H9 (cell line): ENCODE results near the gene MAP3K9. TPM values are rescaled to one million over a fixed set of nuclear protein-coding genes. Genes with fewer than 3 reads are reported as not detected.

ENCODE experiments used
- DNase-seq: peaks from one replicate; pipeline ENCODE4 v3.0.0-alpha.2; 2017
- H2AFZ ChIP-seq: one replicate; pipeline ENCODE4 v1.6.1; 2013; ENCODE audit warnings: mild to moderate bottlenecking, low read length, control low read depth, moderate library complexity
- H2AK5ac ChIP-seq: 2 replicates; pipeline ENCODE4 v1.6.1; 2013; ENCODE audit warnings: low read length, control low read depth, mixed read lengths; ENCODE audit not compliant: insufficient read length
- H2BK120ac ChIP-seq: one replicate; pipeline ENCODE4 v1.6.1; 2013; ENCODE audit warnings: low read depth, mild to moderate bottlenecking, low read length, control low read depth, inconsistent platforms; ENCODE audit not compliant: poor library complexity, severe bottlenecking
- H2BK12ac ChIP-seq: 2 replicates; pipeline ENCODE4 v1.6.1; 2013; ENCODE audit warnings: low read length, control low read depth, mixed read lengths, low read depth; ENCODE audit not compliant: insufficient read length
- H2BK15ac ChIP-seq: 2 replicates; pipeline ENCODE4 v1.6.1; 2013; ENCODE audit warnings: low read depth, low read length, control low read depth
- H2BK20ac ChIP-seq: one replicate; pipeline ENCODE4 v1.6.1; 2013; ENCODE audit warnings: low read depth, mild to moderate bottlenecking, low read length, control low read depth, inconsistent platforms; ENCODE audit not compliant: poor library complexity, severe bottlenecking
- H2BK5ac ChIP-seq: 2 replicates; pipeline ENCODE4 v1.6.1; 2013; ENCODE audit warnings: low read length, control low read depth, mixed read lengths; ENCODE audit not compliant: insufficient read length
- H3K14ac ChIP-seq: 2 replicates; pipeline ENCODE4 v1.6.1; 2013; ENCODE audit warnings: low read length, control low read depth; ENCODE audit not compliant: insufficient read depth
- H3K18ac ChIP-seq: 2 replicates; pipeline ENCODE4 v1.6.1; 2013; ENCODE audit warnings: low read depth, mild to moderate bottlenecking, mixed read lengths, low read length, control low read depth; ENCODE audit not compliant: insufficient read length
- H3K23ac ChIP-seq: 2 replicates; pipeline ENCODE4 v1.6.1; 2013; ENCODE audit warnings: low read length, control low read depth, mixed read lengths, low read depth; ENCODE audit not compliant: insufficient read length
- H3K23me2 ChIP-seq: 2 replicates; pipeline ENCODE4 v1.6.1; 2013; ENCODE audit warnings: low read depth, mild to moderate bottlenecking, mixed read lengths, low read length, control low read depth; ENCODE audit not compliant: insufficient read length, poor library complexity, severe bottlenecking
- H3K27ac ChIP-seq: 2 replicates; pipeline ENCODE4 v1.5.1; 2013; ENCODE audit warnings: low read length, control low read depth, mixed read lengths, low read depth; ENCODE audit not compliant: insufficient read length
- H3K27me3 ChIP-seq: 2 replicates; pipeline ENCODE4 v1.6.1; 2013; ENCODE audit warnings: low read length, control low read depth, inconsistent platforms; ENCODE audit not compliant: insufficient read depth
- H3K4ac ChIP-seq: 2 replicates; pipeline ENCODE4 v1.6.1; 2013; ENCODE audit warnings: low read depth, mild to moderate bottlenecking, control low read depth, inconsistent platforms, low read length, moderate library complexity
- H3K4me1 ChIP-seq: 2 replicates; pipeline ENCODE4 v1.6.1; 2013; ENCODE audit warnings: low read length, control low read depth, inconsistent platforms; ENCODE audit not compliant: insufficient read depth
- H3K4me2 ChIP-seq: 2 replicates; pipeline ENCODE4 v1.6.1; 2013; ENCODE audit warnings: low read length, control low read depth, mixed read lengths; ENCODE audit not compliant: insufficient read length, insufficient read depth
- H3K56ac ChIP-seq: 2 replicates; pipeline ENCODE4 v1.6.1; 2013; ENCODE audit warnings: low read depth, mild to moderate bottlenecking, mixed read lengths, low read length, control low read depth; ENCODE audit not compliant: insufficient read length
- H3K79me1 ChIP-seq: 2 replicates; pipeline ENCODE4 v1.6.1; 2013; ENCODE audit warnings: low read depth, mild to moderate bottlenecking, moderate library complexity, low read length, control low read depth, inconsistent platforms; ENCODE audit not compliant: insufficient read depth, poor library complexity, severe bottlenecking
- H3K79me2 ChIP-seq: 2 replicates; pipeline ENCODE4 v1.6.1; 2013; ENCODE audit warnings: low read length, control low read depth, inconsistent platforms; ENCODE audit not compliant: insufficient read depth
- H3K9ac ChIP-seq: 2 replicates; pipeline ENCODE4 v1.6.1; 2013; ENCODE audit warnings: low read length, control low read depth, mixed read lengths; ENCODE audit not compliant: insufficient read length; ENCODE audit errors: extremely low read depth
- H3K9me3 ChIP-seq: one replicate; pipeline ENCODE4 v1.6.1; 2013; ENCODE audit warnings: low read depth, low read length, inconsistent platforms; ENCODE audit not compliant: control insufficient read depth
- H3T11ph ChIP-seq: one replicate; pipeline ENCODE4 v1.6.1; 2013; ENCODE audit warnings: mild to moderate bottlenecking, low read length, control low read depth, inconsistent platforms
- H4K20me1 ChIP-seq: one replicate; pipeline ENCODE4 v1.6.1; 2013; ENCODE audit not compliant: control insufficient read depth, insufficient read length, insufficient read depth
- H4K5ac ChIP-seq: 2 replicates; pipeline ENCODE4 v1.6.1; 2013; ENCODE audit warnings: low read depth, mild to moderate bottlenecking, mixed read lengths, low read length, control low read depth; ENCODE audit not compliant: insufficient read length
- H4K8ac ChIP-seq: replicated peaks from 2 replicates; pipeline ENCODE4 v1.6.1; 2013; ENCODE audit warnings: low read length, control low read depth, mixed read lengths, low read depth; ENCODE audit not compliant: insufficient read length
- H4K91ac ChIP-seq: 2 replicates; pipeline ENCODE4 v1.6.1; 2013; ENCODE audit warnings: low read depth, mild to moderate bottlenecking, moderate library complexity, mixed read lengths, low read length, control low read depth; ENCODE audit not compliant: insufficient read length
- H3K27ac Mint-ChIP-seq, 3 experiments: 2 replicates in 2 of 3; 3 replicates in 1 of 3; pipeline ENCODE4 v1.8.0; 2020 to 2021; ENCODE audit warnings: mixed read lengths in 3 of 3, mild to moderate bottlenecking in 1 of 3, moderate library complexity in 1 of 3
- H3K27me3 Mint-ChIP-seq: 2 replicates; pipeline ENCODE4 v1.8.0; 2021; ENCODE audit warnings: low read depth, mild to moderate bottlenecking, moderate library complexity, mixed read lengths
- H3K36me3 Mint-ChIP-seq, 3 experiments: 2 replicates in 2 of 3; 3 replicates in 1 of 3; pipeline ENCODE4 v1.8.0; 2020 to 2021; ENCODE audit warnings: low read depth in 3 of 3, mixed read lengths in 3 of 3; ENCODE audit not compliant: insufficient read depth in 1 of 3
- H3K4me1 Mint-ChIP-seq, 2 experiments: 2 replicates each; pipeline ENCODE4 v1.8.0; 2020; ENCODE audit warnings: mixed read lengths in 2 of 2
- H3K4me3 Mint-ChIP-seq, 2 experiments: 2 replicates in 1 of 2; 3 replicates in 1 of 2; pipeline ENCODE4 v1.8.0; 2020 to 2021; ENCODE audit warnings: mild to moderate bottlenecking in 2 of 2, mixed read lengths in 2 of 2, moderate library complexity in 1 of 2
- H3K9me3 Mint-ChIP-seq, 2 experiments: 2 replicates in 1 of 2; 3 replicates in 1 of 2; pipeline ENCODE4 v1.8.0; 2020; ENCODE audit warnings: mild to moderate bottlenecking in 2 of 2, mixed read lengths in 2 of 2, moderate library complexity in 1 of 2
- CTCF ChIP-seq: fragments of 200-600 bp; sonication (generic); conservative IDR thresholded peaks from 3 replicates; pipeline ENCODE4 v1.8.0; 2021; ENCODE audit warnings: antibody characterized with exemption, mild to moderate bottlenecking
- WGBS: extraction: QIAGEN DNeasy Blood & Tissue Kit; methylation state at CpG from one replicate; pipeline ENCODE4 v1.1.7; 2013; ENCODE audit warnings: missing lambda C conversion rate, low lambda C conversion rate, mixed read lengths; ENCODE audit not compliant: insufficient read length; ENCODE audit errors: extremely low coverage; 5-methylcytosine and 5-hydroxymethylcytosine counted together
- total RNA-seq: library from RNA; stranded (reverse); gene quantifications from 2 replicates; pipeline ENCODE4 v1.2.1, GENCODE V29; 2021

Gene MAP3K9
- total RNA-seq, 1 experiment from 2014 or later = 20.0 TPM

GRCh38 chr14:70724944-70725343 is 84.4 kb downstream of the MAP3K9 start:
- H2BK5ac ChIP-seq = no peak overlapping the region
- H3K56ac ChIP-seq = no peak overlapping the region
- no peaks in the 10 kb centered on the region for H3K9me3 ChIP-seq
- TF ChIP-seq CTCF = no peak
- no peaks in the 10 kb centered on the region for H3K27me3 ChIP-seq
- no peaks in the 10 kb centered on the region for H3K79me2 ChIP-seq
- no peak overlapping the region for H4K8ac ChIP-seq
- no peak overlapping the region for H2BK12ac ChIP-seq
- Mint-ChIP-seq H3K4me1 (peaks cover 20 to 22% of the 10 kb centered on the region in 2 experiments), H3K27ac (peak overlapping the region in 2 of 3 experiments; percentile 30 to 45; a peak in 1 of 7 replicates), H3K36me3 (peaks cover 14 to 23% (median 19%) of the 10 kb centered on the region in 3 experiments), H3K4me3 (no peak overlapping the region), H3K9me3 (no peaks in the 10 kb centered on the region), H3K27me3 (no peaks in the 10 kb centered on the region)
- no peak overlapping the region for H3T11ph ChIP-seq
- no peak overlapping the region for H3K4ac ChIP-seq
- H2BK120ac ChIP-seq = no peak overlapping the region
- no peak overlapping the region for H2BK20ac ChIP-seq
- H3K23ac ChIP-seq = no peak overlapping the region
- H3K9ac ChIP-seq = no peak overlapping the region
- no peaks in the 10 kb centered on the region for H3K79me1 ChIP-seq
- H4K91ac ChIP-seq = no peak overlapping the region
- no peak overlapping the region for H2BK15ac ChIP-seq
- H4K5ac ChIP-seq = no peak overlapping the region
- no peak overlapping the region for H2AK5ac ChIP-seq
- no peak overlapping the region for H3K27ac ChIP-seq
- no peaks in the 10 kb centered on the region for H4K20me1 ChIP-seq
- no CpG with 5 or more reads among the region's 6 CpGs for WGBS
- no peaks in the 10 kb centered on the region for H3K23me2 ChIP-seq
- H3K18ac ChIP-seq = no peak overlapping the region
- H3K14ac ChIP-seq = no peak overlapping the region
- no peak overlapping the region for H3K4me2 ChIP-seq
- H2AFZ ChIP-seq = no peak overlapping the region
- no peaks in the 10 kb centered on the region; the same call in 1 of the 2 replicates for H3K4me1 ChIP-seq
- DNase-seq = no peak
